Neuronal stem cell (in vitro differentiated cells): ENCODE measurements around the gene SLC9C1.

Source experiments
- DNase-seq: peaks from one replicate; pipeline ENCODE4 v3.0.0-alpha.2; 2013; ENCODE audit warnings: low spot score
- H2AFZ ChIP-seq: one replicate; pipeline ENCODE4 v1.6.1; 2013; ENCODE audit warnings: mild to moderate bottlenecking, low read length, inconsistent platforms
- H2AK5ac ChIP-seq: 2 replicates; pipeline ENCODE4 v1.6.1; 2013; ENCODE audit warnings: low read depth, mild to moderate bottlenecking, inconsistent platforms, low read length, moderate library complexity, mixed read lengths
- H2BK120ac ChIP-seq: 2 replicates; pipeline ENCODE4 v1.6.1; 2013; ENCODE audit warnings: low read depth, mild to moderate bottlenecking, inconsistent platforms, low read length, moderate library complexity, mixed read lengths
- H2BK12ac ChIP-seq: one replicate; pipeline ENCODE4 v1.6.1; 2013; ENCODE audit warnings: low read length, inconsistent platforms
- H2BK15ac ChIP-seq: 2 replicates; pipeline ENCODE4 v1.6.1; 2013; ENCODE audit warnings: mild to moderate bottlenecking, low read length, inconsistent platforms, mixed read lengths
- H2BK5ac ChIP-seq: one replicate; pipeline ENCODE4 v1.6.1; 2013; ENCODE audit warnings: inconsistent platforms, mild to moderate bottlenecking, low read length, moderate library complexity
- H3K14ac ChIP-seq: one replicate; pipeline ENCODE4 v1.6.1; 2013; ENCODE audit warnings: low read length, inconsistent platforms
- H3K18ac ChIP-seq: 2 replicates; pipeline ENCODE4 v1.6.1; 2013; ENCODE audit warnings: low read length, inconsistent platforms
- H3K23ac ChIP-seq: 2 replicates; pipeline ENCODE4 v1.6.1; 2013; ENCODE audit warnings: low read depth, mild to moderate bottlenecking, mixed read lengths, low read length, inconsistent platforms; ENCODE audit not compliant: poor library complexity
- H3K27ac ChIP-seq: replicated peaks from 3 replicates; pipeline ENCODE4 v1.5.1; 2013; ENCODE audit warnings: low read length, inconsistent platforms
- H3K27me3 ChIP-seq, 3 experiments: 2 replicates each; pipeline ENCODE4 v1.6.1; 2013; ENCODE audit warnings: low read length in 3 of 3, mild to moderate bottlenecking in 2 of 3, inconsistent platforms in 1 of 3, low read depth in 1 of 3, mixed read lengths in 1 of 3, moderate library complexity in 1 of 3; ENCODE audit not compliant: control insufficient read depth in 3 of 3, insufficient read depth in 3 of 3
- H3K36me3 ChIP-seq, 2 donors: replicated peaks in 1 of 2; 2 replicates each; pipeline ENCODE4 v1.6.1; 2013; ENCODE audit warnings: low read length in 2 of 2; ENCODE audit not compliant: control insufficient read depth in 2 of 2, insufficient read depth in 2 of 2
- H3K4ac ChIP-seq: 2 replicates; pipeline ENCODE4 v1.6.1; 2013; ENCODE audit warnings: inconsistent platforms, mild to moderate bottlenecking, low read length, moderate library complexity
- H3K4me1 ChIP-seq, 2 donors: 1 replicate in 1 of 2; 2 replicates in 1 of 2; pipeline ENCODE4 v1.6.1; 2013; ENCODE audit warnings: low read length in 2 of 2, low read depth in 1 of 2; ENCODE audit not compliant: control insufficient read depth in 2 of 2, insufficient read depth in 1 of 2
- H3K4me2 ChIP-seq: one replicate; pipeline ENCODE4 v1.6.1; 2013; ENCODE audit warnings: mild to moderate bottlenecking, low read length, inconsistent platforms; ENCODE audit not compliant: insufficient read depth, poor library complexity, severe bottlenecking
- H3K4me3 ChIP-seq, 2 donors: 2 replicates each; pipeline ENCODE4 v1.5.1; 2013; ENCODE audit warnings: low read length in 2 of 2, mild to moderate bottlenecking in 2 of 2, inconsistent platforms in 1 of 2, moderate library complexity in 1 of 2
- H3K79me1 ChIP-seq: one replicate; pipeline ENCODE4 v1.6.1; 2013; ENCODE audit warnings: low read depth, mild to moderate bottlenecking, inconsistent platforms, low read length, moderate library complexity
- H3K9ac ChIP-seq: one replicate; pipeline ENCODE4 v1.6.1; 2013; ENCODE audit warnings: mild to moderate bottlenecking, low read depth, low read length, inconsistent platforms; ENCODE audit not compliant: poor library complexity
- H3K9me3 ChIP-seq, 2 donors: replicated peaks in 1 of 2; 2 replicates each; pipeline versions ENCODE3 to v1.6.1; 2013; ENCODE audit warnings: low read length in 2 of 2, mild to moderate bottlenecking in 2 of 2, inconsistent platforms in 1 of 2, low read depth in 1 of 2, mixed read lengths in 1 of 2, moderate library complexity in 1 of 2; ENCODE audit not compliant: control insufficient read depth in 2 of 2, insufficient read depth in 1 of 2
- H4K8ac ChIP-seq: one replicate; pipeline ENCODE4 v1.6.1; 2013; ENCODE audit warnings: low read depth, mild to moderate bottlenecking, inconsistent platforms, low read length, moderate library complexity
- H4K91ac ChIP-seq: one replicate; pipeline ENCODE4 v1.6.1; 2013; ENCODE audit warnings: low read length, low read depth, mild to moderate bottlenecking, inconsistent platforms; ENCODE audit not compliant: poor library complexity
- WGBS, 2 donors: extraction: QIAGEN DNeasy Blood & Tissue Kit; methylation state at CpG; one replicate each; pipeline ENCODE4 v1.1.7; 2013; ENCODE audit warnings: missing lambda C conversion rate in 2 of 2, mixed read lengths in 1 of 2; ENCODE audit not compliant: insufficient read length in 2 of 2, insufficient replicate concordance in 1 of 2; ENCODE audit errors: extremely low coverage in 2 of 2; 5-methylcytosine and 5-hydroxymethylcytosine counted together

The SLC9C1 gene

GRCh38 chr3:112253301-112253971 is 40.6 kb downstream of the SLC9C1 start:
- no peak overlapping the region for H2BK15ac ChIP-seq
- H2AK5ac ChIP-seq, result no peak overlapping the region
- no peak overlapping the region for H4K91ac ChIP-seq
- no peak overlapping the region for H3K4ac ChIP-seq
- peaks cover 2 to 3% of the 10 kb centered on the region in 2 donors for H3K9me3 ChIP-seq
- no peak overlapping the region for H2BK12ac ChIP-seq
- no peak overlapping the region for H4K8ac ChIP-seq
- DNase-seq, result no peak
- no peak overlapping the region for H3K4me2 ChIP-seq
- no peak overlapping the region for H3K9ac ChIP-seq
- H3K36me3 ChIP-seq, result no peaks in the 10 kb centered on the region
- H3K27me3 ChIP-seq, result no peaks in the 10 kb centered on the region
- no peak overlapping the region for H3K4me3 ChIP-seq
- no peak overlapping the region for H3K18ac ChIP-seq
- no peak overlapping the region for H3K27ac ChIP-seq
- no CpG with 5 or more reads among the region's 2 CpGs for WGBS, 2 donors
- no peaks in the 10 kb centered on the region for H3K79me1 ChIP-seq
- H2BK120ac ChIP-seq, result no peak overlapping the region
- H2BK5ac ChIP-seq, result no peak overlapping the region
- H3K4me1 ChIP-seq, result no peaks in the 10 kb centered on the region
- H2AFZ ChIP-seq, result no peak overlapping the region
- H3K14ac ChIP-seq, result no peak overlapping the region
- H3K23ac ChIP-seq, result no peak overlapping the region

GRCh38 chr3:112247900-112248299 is 46.1 kb downstream of the SLC9C1 start:
- no peak overlapping the region for H2AFZ ChIP-seq
- H3K27me3 ChIP-seq, result no peaks in the 10 kb centered on the region
- no peak overlapping the region for H2BK5ac ChIP-seq
- no peak overlapping the region for H2BK15ac ChIP-seq
- H2BK120ac ChIP-seq, result no peak overlapping the region
- peaks cover 0 to 2% of the 10 kb centered on the region in 2 donors for H3K4me1 ChIP-seq
- no peaks in the 10 kb centered on the region for H3K36me3 ChIP-seq
- H2AK5ac ChIP-seq, result no peak overlapping the region
- H2BK12ac ChIP-seq, result no peak overlapping the region
- no peak for DNase-seq
- no peak overlapping the region for H4K91ac ChIP-seq
- H3K14ac ChIP-seq, result no peak overlapping the region
- no peak overlapping the region for H3K4ac ChIP-seq
- H3K4me2 ChIP-seq, result no peak overlapping the region
- no peaks in the 10 kb centered on the region for H3K79me1 ChIP-seq
- no peak overlapping the region for H3K27ac ChIP-seq
- no peaks in the 10 kb centered on the region for H3K9me3 ChIP-seq
- no CpG with 5 or more reads among the region's 4 CpGs for WGBS, 2 donors
- H4K8ac ChIP-seq, result no peak overlapping the region
- H3K4me3 ChIP-seq, result no peak overlapping the region
- no peak overlapping the region for H3K9ac ChIP-seq
- no peak overlapping the region for H3K23ac ChIP-seq
- no peak overlapping the region for H3K18ac ChIP-seq

- Histone ChIP-seq H3K27me3 (no peaks in the 10 kb centered on the region), H2BK5ac (no peak overlapping the region), H3K4me1 (peaks cover 0 to 2% of the 10 kb centered on the region in 2 donors), H2BK12ac (no peak overlapping the region), H2BK120ac (no peak overlapping the region), H2AFZ (no peak overlapping the region), H3K18ac (no peak overlapping the region), H4K8ac (no peak overlapping the region), H3K9me3 (no peaks in the 10 kb centered on the region), H3K23ac (no peak overlapping the region), H3K9ac (no peak overlapping the region), H3K27ac (no peak overlapping the region), H3K4me2 (no peak overlapping the region), H3K14ac (no peak overlapping the region), H3K4ac (no peak overlapping the region), H3K36me3 (no peaks in the 10 kb centered on the region), H2AK5ac (no peak overlapping the region), H4K91ac (no peak overlapping the region), H3K79me1 (no peaks in the 10 kb centered on the region), H3K4me3 (no peak overlapping the region), H2BK15ac (no peak overlapping the region)
- WGBS, 2 donors, result no CpG with 5 or more reads among the region's 2 CpGs
- no peak for DNase-seq
These were observed 46.7 kb downstream of the SLC9C1 start for GRCh38 chr3:112247350-112247749.

GRCh38 chr3:112233083-112233482 is 60.9 kb downstream of the SLC9C1 start:
- Histone ChIP-seq H3K27ac (no peak overlapping the region), H3K9me3 (no peaks in the 10 kb centered on the region), H3K36me3 (no peaks in the 10 kb centered on the region), H3K14ac (no peak overlapping the region), H3K18ac (no peak overlapping the region), H3K27me3 (no peaks in the 10 kb centered on the region), H3K4me1 (no peaks in the 10 kb centered on the region), H2AFZ (no peak overlapping the region), H3K9ac (no peak overlapping the region), H2BK12ac (no peak overlapping the region), H2BK5ac (no peak overlapping the region), H3K79me1 (no peaks in the 10 kb centered on the region), H4K91ac (no peak overlapping the region), H3K4me2 (no peak overlapping the region), H2BK120ac (no peak overlapping the region), H3K23ac (no peak overlapping the region), H2AK5ac (no peak overlapping the region), H2BK15ac (no peak overlapping the region), H4K8ac (no peak overlapping the region), H3K4me3 (no peak overlapping the region), H3K4ac (no peak overlapping the region)
- no CpG with 5 or more reads among the region's 4 CpGs for WGBS, 2 donors
- no peak for DNase-seq
